ENCODE results near the gene VPS18.

Gene VPS18

DNA sequence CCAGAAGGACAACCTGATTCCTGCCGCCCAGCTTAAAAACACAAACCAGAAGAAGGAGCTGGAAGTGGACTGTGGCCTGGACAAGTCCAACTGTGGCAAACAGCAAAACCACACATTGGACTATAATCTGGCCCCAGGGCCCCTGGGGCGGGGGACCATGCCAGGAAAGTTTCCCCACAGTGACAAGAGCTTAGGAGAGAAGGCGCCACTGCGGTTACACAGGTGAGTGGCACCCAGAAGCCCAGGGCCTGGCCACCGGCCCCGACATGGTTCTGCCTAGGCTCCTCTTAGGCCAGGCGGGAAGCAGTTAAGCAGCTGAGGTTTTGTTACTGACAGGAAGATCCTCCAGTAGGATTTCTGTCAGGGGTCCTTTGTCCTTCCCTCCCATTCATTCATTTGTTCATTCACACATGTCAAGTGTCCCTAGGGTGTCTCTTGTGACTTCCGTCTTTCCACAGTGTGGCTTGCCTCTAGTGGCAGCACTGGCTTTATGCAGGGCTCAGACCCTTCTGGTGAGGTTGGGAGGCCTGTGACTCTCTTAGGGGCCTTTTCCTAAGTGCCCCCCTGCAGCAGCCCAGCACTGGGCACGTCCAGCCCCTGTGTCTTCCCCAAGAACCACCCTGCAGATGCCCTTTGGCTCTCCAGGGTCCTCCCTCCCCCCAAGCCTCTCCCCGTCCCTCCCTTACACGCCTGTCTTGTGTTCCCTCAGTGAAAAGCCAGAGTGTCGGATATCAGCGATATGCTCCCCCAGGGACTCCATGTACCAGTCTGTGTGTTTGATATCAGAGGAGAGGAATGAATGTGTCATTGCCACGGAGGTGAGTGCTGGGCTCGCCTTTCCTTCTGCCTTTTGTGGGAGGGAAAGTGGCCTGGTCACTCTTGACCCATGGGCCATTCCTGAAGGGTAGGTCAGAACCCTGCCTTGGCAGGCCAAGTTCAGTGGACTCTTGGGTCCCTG lies 42.7 kb downstream of the VPS18 start:
- peak overlapping the region; percentile 62 for H3K27ac ChIP-seq
- TF ChIP-seq, protein P1, sequence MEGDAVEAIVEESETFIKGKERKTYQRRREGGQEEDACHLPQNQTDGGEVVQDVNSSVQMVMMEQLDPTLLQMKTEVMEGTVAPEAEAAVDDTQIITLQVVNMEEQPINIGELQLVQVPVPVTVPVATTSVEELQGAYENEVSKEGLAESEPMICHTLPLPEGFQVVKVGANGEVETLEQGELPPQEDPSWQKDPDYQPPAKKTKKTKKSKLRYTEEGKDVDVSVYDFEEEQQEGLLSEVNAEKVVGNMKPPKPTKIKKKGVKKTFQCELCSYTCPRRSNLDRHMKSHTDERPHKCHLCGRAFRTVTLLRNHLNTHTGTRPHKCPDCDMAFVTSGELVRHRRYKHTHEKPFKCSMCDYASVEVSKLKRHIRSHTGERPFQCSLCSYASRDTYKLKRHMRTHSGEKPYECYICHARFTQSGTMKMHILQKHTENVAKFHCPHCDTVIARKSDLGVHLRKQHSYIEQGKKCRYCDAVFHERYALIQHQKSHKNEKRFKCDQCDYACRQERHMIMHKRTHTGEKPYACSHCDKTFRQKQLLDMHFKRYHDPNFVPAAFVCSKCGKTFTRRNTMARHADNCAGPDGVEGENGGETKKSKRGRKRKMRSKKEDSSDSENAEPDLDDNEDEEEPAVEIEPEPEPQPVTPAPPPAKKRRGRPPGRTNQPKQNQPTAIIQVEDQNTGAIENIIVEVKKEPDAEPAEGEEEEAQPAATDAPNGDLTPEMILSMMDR (conservative IDR thresholded peaks at IDR 0.05) = no peak

DNA sequence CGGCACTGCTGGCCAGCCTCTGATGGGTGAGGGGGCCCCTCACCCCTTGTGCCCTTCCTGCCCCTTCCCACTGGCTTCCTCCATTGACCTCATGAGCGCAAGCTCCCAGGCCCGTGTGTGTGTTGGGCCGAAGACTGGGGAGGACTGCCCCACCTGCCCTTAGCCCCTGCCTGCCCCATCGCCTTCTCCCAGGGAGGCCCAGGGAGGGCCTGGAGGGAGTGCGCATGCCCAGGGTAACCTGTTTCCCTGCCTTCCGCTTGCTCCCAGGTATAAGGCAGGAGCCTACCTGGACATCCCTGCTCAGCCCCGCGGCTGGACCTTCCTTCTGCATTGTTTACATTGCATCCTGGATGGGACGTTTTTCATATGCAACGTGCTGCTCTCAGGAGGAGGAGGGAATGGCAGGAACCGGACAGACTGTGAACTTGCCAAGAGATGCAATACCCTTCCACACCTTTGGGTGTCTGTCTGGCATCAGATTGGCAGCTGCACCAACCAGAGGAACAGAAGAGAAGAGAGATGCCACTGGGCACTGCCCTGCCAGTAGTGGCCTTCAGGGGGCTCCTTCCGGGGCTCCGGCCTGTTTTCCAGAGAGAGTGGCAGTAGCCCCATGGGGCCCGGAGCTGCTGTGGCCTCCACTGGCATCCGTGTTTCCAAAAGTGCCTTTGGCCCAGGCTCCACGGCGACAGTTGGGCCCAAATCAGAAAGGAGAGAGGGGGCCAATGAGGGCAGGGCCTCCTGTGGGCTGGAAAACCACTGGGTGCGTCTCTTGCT lies 43.7 kb downstream of the VPS18 start:
- peak overlapping the region; percentile 62 for H3K27ac ChIP-seq
- TF ChIP-seq, protein P1 (conservative IDR thresholded peaks at IDR 0.05) = peak; percentile 83

DNA sequence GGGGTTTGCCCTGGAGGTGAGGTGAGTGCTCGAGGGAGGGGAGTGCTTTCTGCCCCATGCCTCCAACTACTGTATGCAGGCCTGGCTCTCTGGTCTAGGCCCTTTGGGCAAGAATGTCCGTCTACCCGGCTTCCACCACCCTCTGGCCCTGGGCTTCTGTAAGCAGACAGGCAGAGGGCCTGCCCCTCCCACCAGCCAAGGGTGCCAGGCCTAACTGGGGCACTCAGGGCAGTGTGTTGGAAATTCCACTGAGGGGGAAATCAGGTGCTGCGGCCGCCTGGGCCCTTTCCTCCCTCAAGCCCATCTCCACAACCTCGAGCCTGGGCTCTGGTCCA lies 44.3 kb downstream of the VPS18 start:
- TF ChIP-seq, protein P1 (conservative IDR thresholded peaks at IDR 0.05) = no peak
- H3K27ac ChIP-seq = peak overlapping the region; percentile 62

DNA sequence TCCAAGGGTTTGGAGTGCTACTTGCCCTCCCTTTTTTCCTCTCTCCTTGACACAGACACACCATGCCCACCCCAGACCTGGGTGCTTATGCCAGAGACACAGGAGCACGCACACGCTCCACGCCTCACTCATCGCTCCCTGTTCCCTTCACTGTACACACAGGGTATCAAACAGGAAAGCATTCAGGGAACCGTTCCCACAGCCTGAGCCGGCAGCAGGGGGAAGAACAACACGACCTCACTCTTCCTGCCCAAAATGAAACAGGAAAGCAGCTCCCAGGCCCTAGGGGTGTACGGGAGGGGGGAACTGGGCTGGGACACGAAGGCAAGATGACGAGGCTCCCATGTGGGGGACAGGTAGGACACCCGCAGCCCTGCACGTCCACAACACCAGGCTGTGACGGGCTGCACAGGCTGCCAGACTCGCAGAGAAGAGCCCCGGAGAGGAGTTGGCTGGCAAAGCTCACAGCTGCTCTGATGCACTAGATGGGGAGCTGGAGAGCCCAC lies 46.1 kb downstream of the VPS18 start:
- no peak overlapping the region for H3K27ac ChIP-seq
- TF ChIP-seq, protein P1 (conservative IDR thresholded peaks at IDR 0.05) = no peak

DNA sequence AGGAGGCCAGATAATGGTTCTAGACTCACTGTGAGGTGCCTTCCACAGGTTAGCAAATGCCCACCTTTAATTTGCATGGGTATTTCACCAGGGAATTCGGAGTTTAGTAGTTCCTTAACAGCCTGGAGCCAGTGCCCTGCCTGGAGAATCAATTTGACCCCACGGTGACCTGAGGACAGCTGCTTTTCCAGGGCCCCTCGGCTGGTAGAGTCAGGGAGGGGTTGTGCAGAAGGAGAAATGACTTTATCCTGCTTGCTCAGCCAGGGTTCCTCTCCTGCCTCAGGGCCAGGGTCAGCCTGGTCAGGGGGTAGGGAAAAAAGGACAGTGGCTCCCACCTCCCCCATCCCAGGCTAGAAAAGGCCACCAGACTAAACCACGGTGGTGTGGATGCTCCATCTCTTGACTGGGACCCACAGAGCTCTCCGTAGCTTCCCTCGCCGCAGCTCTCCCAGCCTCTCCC lies 46.8 kb downstream of the VPS18 start:
- TF ChIP-seq, protein P1 (conservative IDR thresholded peaks at IDR 0.05) = no peak
- peak overlapping the region; percentile 85 for H3K27ac ChIP-seq

DNA sequence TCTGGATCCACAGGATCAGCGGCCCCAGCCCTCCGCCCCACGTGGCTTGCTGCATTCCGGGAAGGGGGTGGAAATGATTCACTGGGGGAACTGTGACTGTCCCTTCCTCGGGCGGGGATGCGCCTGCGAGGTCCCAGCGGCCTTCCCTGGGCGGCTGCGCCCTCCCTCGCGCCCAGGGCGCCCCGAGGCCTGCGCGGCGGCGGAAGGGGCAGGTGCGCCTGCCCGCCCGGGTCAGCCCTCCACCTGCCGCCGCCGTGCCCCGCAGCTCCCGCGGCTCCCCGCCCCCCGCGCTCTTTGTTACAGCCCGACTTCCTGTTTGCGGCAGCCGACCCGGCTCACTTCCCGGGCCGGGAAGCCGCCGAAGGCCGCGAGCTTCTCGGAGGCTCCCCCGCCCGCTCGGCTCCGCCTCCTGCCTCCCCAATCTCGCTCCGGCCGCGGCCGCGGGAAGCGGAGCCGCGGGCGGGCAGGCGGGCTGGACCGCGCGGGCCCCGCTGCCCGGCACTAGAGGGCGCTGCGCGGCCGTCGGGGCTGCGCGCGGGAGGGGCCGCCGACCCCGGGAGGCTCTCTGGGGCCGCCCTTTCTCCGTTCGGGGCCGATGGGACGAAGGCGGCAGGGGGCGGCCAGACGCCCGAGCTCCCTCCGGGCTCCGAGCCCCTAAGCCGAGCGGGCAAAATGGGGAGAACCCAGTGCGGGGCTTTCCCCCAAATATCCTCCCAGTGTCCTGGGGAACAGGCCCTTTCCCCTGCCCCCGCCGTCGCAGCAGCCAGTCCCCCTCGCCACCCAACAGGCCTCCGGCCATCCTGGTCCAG lies 47.5 kb downstream of the VPS18 start:
- H3K27ac ChIP-seq = peak overlapping the region; percentile 85
- TF ChIP-seq, protein P1 (conservative IDR thresholded peaks at IDR 0.05) = peak; percentile 96

All from VCaP (cell line).